SH-SY5Y (cell line): ENCODE results near the gene GRPEL2.

ENCODE experiments used
- GATA2 ChIP-seq: IDR thresholded peaks from 2 replicates; pipeline ENCODE4 v1.6.1; 2011; ENCODE audit warnings: mild to moderate bottlenecking, low read depth, low read length
- GATA3 ChIP-seq: IDR thresholded peaks from 2 replicates; pipeline ENCODE4 v1.6.1; 2011; ENCODE audit warnings: low read depth, mild to moderate bottlenecking, low read length, moderate library complexity

- TF ChIP-seq GATA3 = no peak
- TF ChIP-seq GATA2 = no peak
Observed at GRCh38 chr5:149325166-149325735, 20.0 kb upstream of the GRPEL2 start.
